Osteoblast (primary cell): ENCODE results near the gene PABPN1L. TPM values are rescaled to one million over a fixed set of nuclear protein-coding genes. Genes with fewer than 3 reads are reported as not detected.
"Not testable (repeated sequence)": the region's sequence is repeated elsewhere in the genome, so short reads cannot be mapped to it uniquely, and the experiment has no call there.

Experiments used
- DNase-seq: peaks from one replicate; pipeline ENCODE4 v3.0.0; 2011; ENCODE audit warnings: low spot score, mixed read lengths; ENCODE audit not compliant: insufficient read length; ENCODE audit errors: missing footprints
- H2AFZ ChIP-seq: 2 replicates; pipeline ENCODE4 v1.6.0; 2011; ENCODE audit warnings: mild to moderate bottlenecking, low read length
- H3K27ac ChIP-seq: 2 replicates; pipeline ENCODE4 v1.5.1; 2011; ENCODE audit warnings: mild to moderate bottlenecking, low read depth, low read length, moderate library complexity
- H3K27me3 ChIP-seq: 2 replicates; pipeline ENCODE4 v1.6.0; 2012; ENCODE audit warnings: mild to moderate bottlenecking, control low read depth, inconsistent platforms, low read length, moderate library complexity; ENCODE audit not compliant: insufficient read depth
- H3K36me3 ChIP-seq: 2 replicates; pipeline ENCODE4 v1.5.1; 2011; ENCODE audit warnings: mild to moderate bottlenecking, low read length, control low read depth, moderate library complexity; ENCODE audit not compliant: insufficient read depth
- H3K4me1 ChIP-seq: 2 replicates; pipeline ENCODE4 v1.5.1; 2011; ENCODE audit warnings: mild to moderate bottlenecking, low read length, control low read depth, moderate library complexity; ENCODE audit not compliant: insufficient read depth
- H3K4me2 ChIP-seq: 2 replicates; pipeline ENCODE4 v1.6.0; 2011; ENCODE audit warnings: mild to moderate bottlenecking, low read length; ENCODE audit not compliant: insufficient read depth
- H3K4me3 ChIP-seq: fragments of 200-600 bp; sonication (generic); 3 replicates; pipeline ENCODE4 v1.5.1; 2012; ENCODE audit warnings: mild to moderate bottlenecking, low read length, inconsistent platforms; ENCODE audit not compliant: insufficient read depth
- H3K79me2 ChIP-seq: 2 replicates; pipeline ENCODE4 v1.6.0; 2012; ENCODE audit warnings: mild to moderate bottlenecking, low read length, control low read depth, inconsistent platforms; ENCODE audit not compliant: insufficient read depth
- H3K9me3 ChIP-seq: 2 replicates; pipeline ENCODE4 v1.5.1; 2011; ENCODE audit warnings: low read depth, low read length, control low read depth
- H4K20me1 ChIP-seq: 2 replicates; pipeline ENCODE4 v1.6.0; 2012; ENCODE audit warnings: mild to moderate bottlenecking, low read length, control low read depth; ENCODE audit not compliant: insufficient read depth
- CTCF ChIP-seq: IDR thresholded peaks from 2 replicates; pipeline ENCODE4 v1.5.1; 2011; ENCODE audit warnings: mild to moderate bottlenecking, low read depth, low read length, moderate library complexity; ENCODE audit errors: extremely low read depth
- total RNA-seq: library from RNA; depleted of rRNA; stranded (reverse); fragments of >200 nt; gene quantifications from 2 replicates; pipeline ENCODE4 v1.2.3, GENCODE V29; 2012

The PABPN1L gene
- total RNA-seq, 1 donor: not detected

- no peaks in the 10 kb centered on the region for H3K79me2 ChIP-seq
- no peak for DNase-seq
- no peak overlapping the region for H3K4me3 ChIP-seq
- no peak for TF ChIP-seq CTCF
- no peaks in the 10 kb centered on the region for H3K4me1 ChIP-seq
- no peaks in the 10 kb centered on the region for H3K27me3 ChIP-seq
- H3K9me3 ChIP-seq: no peaks in the 10 kb centered on the region
- no peak overlapping the region for H2AFZ ChIP-seq
- no peak overlapping the region for H3K27ac ChIP-seq
- no peaks in the 10 kb centered on the region for H3K36me3 ChIP-seq
- no peak overlapping the region for H3K4me2 ChIP-seq
- H4K20me1 ChIP-seq: no peaks in the 10 kb centered on the region
These were observed 42.0 kb downstream of the PABPN1L start for GRCh38 chr16:88824256-88825077.

- not testable (repeated sequence) for H3K9me3 ChIP-seq, H2AFZ ChIP-seq, H3K79me2 ChIP-seq, H3K27ac ChIP-seq, H3K27me3 ChIP-seq, DNase-seq, H4K20me1 ChIP-seq, H3K36me3 ChIP-seq, H3K4me1 ChIP-seq, H3K4me2 ChIP-seq, H3K4me3 ChIP-seq
These were observed 42.8 kb downstream of the PABPN1L start for GRCh38 chr16:88823646-88824045.

GRCh38 chr16:88822281-88823040 is 44.0 kb downstream of the PABPN1L start:
- Histone ChIP-seq H3K4me2 (no peak overlapping the region), H3K4me1 (no peaks in the 10 kb centered on the region), H3K36me3 (no peaks in the 10 kb centered on the region), H3K9me3 (no peaks in the 10 kb centered on the region), H2AFZ (no peak overlapping the region), H3K27ac (no peak overlapping the region), H3K4me3 (no peak overlapping the region), H4K20me1 (no peaks in the 10 kb centered on the region), H3K27me3 (no peaks in the 10 kb centered on the region), H3K79me2 (no peaks in the 10 kb centered on the region)
- TF ChIP-seq CTCF: no peak
- DNase-seq: no peak

GRCh38 chr16:88821168-88821850 is 45.2 kb downstream of the PABPN1L start:
- Histone ChIP-seq H3K4me1 (no peaks in the 10 kb centered on the region), H3K4me3 (no peak overlapping the region), H4K20me1 (no peaks in the 10 kb centered on the region), H3K27me3 (no peaks in the 10 kb centered on the region), H3K36me3 (no peaks in the 10 kb centered on the region), H3K9me3 (no peaks in the 10 kb centered on the region), H3K4me2 (no peak overlapping the region), H2AFZ (no peak overlapping the region), H3K27ac (no peak overlapping the region), H3K79me2 (no peaks in the 10 kb centered on the region)
- TF ChIP-seq CTCF: no peak
- DNase-seq: no peak
